ENCODE measurements around the gene TNFRSF1B.

GRCh38 chr1:12188657-12189327, 22.0 kb downstream of the TNFRSF1B start:
- TF ChIP-seq CTCF (IDR thresholded peaks at IDR 0.05; ENCODE audit: poor library complexity, severe bottlenecking) (no peak), RAD21 (conservative IDR thresholded peaks at IDR 0.05) (no peak), POLR2AphosphoS5 (IDR thresholded peaks at IDR 0.05) (no peak), EZH2 (IDR thresholded peaks at IDR 0.05; ENCODE audit: borderline replicate concordance, insufficient read depth, low read length, poor library complexity, severe bottlenecking) (no peak), TAF1 (IDR thresholded peaks at IDR 0.05; ENCODE audit: low read depth) (no peak), EP300 (conservative IDR thresholded peaks at IDR 0.05; ENCODE audit: poor library complexity, severe bottlenecking) (no peak), REST (IDR thresholded peaks at IDR 0.05; ENCODE audit: borderline replicate concordance) (no peak), SMC3 (conservative IDR thresholded peaks at IDR 0.05; ENCODE audit: poor library complexity) (no peak)

Measured in neural cell (in vitro differentiated cells).